HepG2 (cell line): ENCODE data around the gene PFDN1. TPM values are rescaled to one million over a fixed set of nuclear protein-coding genes. Genes with fewer than 3 reads are reported as not detected.

Source experiments
- BRD4 ChIP-seq: sonication (generic); formaldehyde crosslinking; IDR thresholded peaks from 2 replicates; pipeline ENCODE4 v1.4.0; 2020; ENCODE audit warnings: missing genetic modification reagents
- FOSL1 ChIP-seq: sonication (generic); formaldehyde crosslinking; IDR thresholded peaks from 2 replicates; pipeline ENCODE4 v1.9.0; 2021; ENCODE audit warnings: missing genetic modification reagents, borderline replicate concordance
- GATA4 ChIP-seq: sonication (generic); IDR thresholded peaks from 2 replicates; pipeline ENCODE4 v1.6.1; 2016; ENCODE audit warnings: antibody characterized with exemption, low read depth, borderline replicate concordance
- GTF3A ChIP-seq: sonication (generic); formaldehyde crosslinking; conservative IDR thresholded peaks from 2 replicates; pipeline ENCODE4 v1.4.0; 2020; ENCODE audit warnings: mild to moderate bottlenecking, missing genetic modification reagents
- GZF1 ChIP-seq: sonication (generic); formaldehyde crosslinking; IDR thresholded peaks from 2 replicates; pipeline ENCODE4 v1.5.1; 2020; ENCODE audit warnings: mild to moderate bottlenecking, missing genetic modification reagents
- HNF4A ChIP-seq: sonication (generic); formaldehyde crosslinking; IDR thresholded peaks from 2 replicates; pipeline ENCODE4 v1.4.0; 2020; ENCODE audit warnings: missing genetic modification reagents
- KAT7 ChIP-seq: IDR thresholded peaks from 2 replicates; pipeline ENCODE4 v1.6.1; 2018; ENCODE audit warnings: borderline replicate concordance, missing compliant biosample characterization
- PCBP2 ChIP-seq: fragments of 200-400 bp; formaldehyde crosslinking; optimal IDR thresholded peaks from 2 replicates; pipeline ENCODE3; 2018; ENCODE audit warnings: low read length, low read depth; ENCODE audit not compliant: poor library complexity, severe bottlenecking
- PRDM10 ChIP-seq: sonication (generic); formaldehyde crosslinking; IDR thresholded peaks from 2 replicates; pipeline ENCODE4 v1.4.0; 2020; ENCODE audit warnings: low read depth, missing genetic modification reagents
- RFXAP ChIP-seq: sonication (generic); formaldehyde crosslinking; IDR thresholded peaks from 2 replicates; pipeline ENCODE4 v1.4.0; 2020; ENCODE audit warnings: missing genetic modification reagents, borderline replicate concordance
- SRY ChIP-seq: sonication (generic); formaldehyde crosslinking; IDR thresholded peaks from 2 replicates; pipeline ENCODE4 v1.8.0; 2022; ENCODE audit warnings: mild to moderate bottlenecking, missing genetic modification reagents
- TBL1XR1 ChIP-seq: fragments of 150-350 bp; IDR thresholded peaks from 2 replicates; pipeline ENCODE4 v1.6.1; 2014; ENCODE audit warnings: borderline replicate concordance, low read length; ENCODE audit not compliant: partially characterized antibody
- ZBTB38 ChIP-seq: sonication (generic); formaldehyde crosslinking; IDR thresholded peaks from 2 replicates; pipeline ENCODE4 v1.5.1; 2020; ENCODE audit warnings: mild to moderate bottlenecking, missing genetic modification reagents
- ZBTB8A ChIP-seq: sonication (generic); formaldehyde crosslinking; IDR thresholded peaks from 2 replicates; pipeline ENCODE4 v1.4.0; 2020; ENCODE audit warnings: mild to moderate bottlenecking, low read depth, missing genetic modification reagents, borderline replicate concordance
- ZNF552 ChIP-seq: sonication (generic); formaldehyde crosslinking; IDR thresholded peaks from 2 replicates; pipeline ENCODE4 v1.9.0; 2022; ENCODE audit warnings: missing genetic modification reagents, mild to moderate bottlenecking, borderline replicate concordance
- polyA plus RNA-seq, 8 experiments: library from polyadenylated mRNA; depleted of rRNA in 3 of 8; stranded (reverse) in 7 of 8; unstranded in 1 of 8; fragments of >200 nt; fragmentation: Illumina TruSeq in 4 of 8; extraction: Trizol in 4 of 8; gene quantifications; 2 replicates each; pipeline versions ENCODE4 v1.2.1 to v1.2.3, GENCODE V29; 2011 to 2016; ENCODE audit warnings: low read depth in 4 of 8, missing spikeins in 1 of 8, mixed read lengths in 1 of 8; ENCODE audit not compliant: insufficient read depth in 1 of 8
- total RNA-seq, 5 experiments: library from RNA; depleted of rRNA; stranded (reverse); fragments of >200 nt; fragmentation: Illumina TruSeq; extraction: Trizol; gene quantifications; 2 replicates each; pipeline ENCODE4 v1.2.3, GENCODE V29; 2016; ENCODE audit warnings: low read depth in 1 of 5

PFDN1 gene
- total and polyA plus RNA-seq, 2 of the 13 experiments (the other 11 are each of a cell fraction or from before 2014, with no cell fraction given), result 67.2 to 70.8 TPM

- TF ChIP-seq GZF1 (no peak), ZBTB8A (CRISPR knock-in tag) (no peak), BRD4 (no peak), SRY (CRISPR knock-in tag) (no peak), ZBTB38 (CRISPR knock-in tag) (no peak), HNF4A (CRISPR knock-in tag) (peak; percentile 18; the same call in 1 of the 2 replicates), FOSL1 (CRISPR knock-in tag) (no peak), PCBP2 (no peak), TBL1XR1 (no peak), GATA4 (no peak), PRDM10 (CRISPR knock-in tag) (0 out of 2 replicates have a peak, but pooled peaks have one; percentile 33), KAT7 (CRISPR knock-in tag) (0 out of 2 replicates have a peak, but pooled peaks have one; percentile 39), RFXAP (no peak), ZNF552 (CRISPR knock-in tag) (no peak), GTF3A (CRISPR knock-in tag) (no peak)
- TF ChIP-seq, all 625 proteins: peak for 67
Measured at GRCh38 chr5:140219068-140219991, 83.6 kb downstream of the PFDN1 start (continued).
